ENCODE results near the gene ZNF22.

The ZNF22 gene

DNA sequence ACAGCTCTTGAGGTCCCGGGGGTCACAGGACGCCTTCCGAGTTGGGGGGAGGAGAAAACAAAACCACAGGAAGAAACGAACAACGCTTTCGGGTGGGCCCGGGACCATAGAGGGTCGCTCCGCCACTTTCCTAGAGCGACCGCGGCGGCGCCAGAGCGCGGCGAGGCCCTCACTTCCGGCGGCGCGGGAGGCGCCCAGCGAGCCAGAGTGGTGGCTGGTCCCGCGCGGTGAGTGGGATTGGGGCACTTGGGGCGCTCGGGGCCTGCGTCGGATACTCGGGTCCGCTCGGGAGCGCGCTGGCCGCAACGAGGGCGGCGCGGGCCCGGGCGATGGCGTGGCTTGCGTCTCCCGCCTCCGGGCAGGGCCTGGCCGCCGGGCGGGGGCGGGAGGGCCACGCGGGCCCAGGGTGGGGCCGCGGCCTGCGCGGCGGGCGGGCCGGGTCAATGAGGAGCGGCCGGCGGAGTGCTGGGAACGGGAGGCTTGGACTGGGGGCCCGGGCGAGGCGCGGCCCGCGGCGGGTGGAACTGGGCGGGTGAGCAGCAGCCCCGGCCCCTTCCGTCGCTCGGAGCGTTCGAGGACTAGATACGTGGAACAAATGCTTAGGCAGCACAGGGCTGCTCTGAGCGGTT is at the start of gene ZNF22:
ZNF22 (plus strand) TSS at position 172 of the 629 bp plus-strand sequence. CDS start 2,446 bp downstream, outside the sequence.
- peak within 1 kb of the TSS; percentile 63 for H3K4me3 ChIP-seq (replicated peaks; ENCODE audit: low read depth, low read length)
- DNase-seq (ENCODE audit: low read depth) = peak; percentile 63
- TF ChIP-seq, protein P1, sequence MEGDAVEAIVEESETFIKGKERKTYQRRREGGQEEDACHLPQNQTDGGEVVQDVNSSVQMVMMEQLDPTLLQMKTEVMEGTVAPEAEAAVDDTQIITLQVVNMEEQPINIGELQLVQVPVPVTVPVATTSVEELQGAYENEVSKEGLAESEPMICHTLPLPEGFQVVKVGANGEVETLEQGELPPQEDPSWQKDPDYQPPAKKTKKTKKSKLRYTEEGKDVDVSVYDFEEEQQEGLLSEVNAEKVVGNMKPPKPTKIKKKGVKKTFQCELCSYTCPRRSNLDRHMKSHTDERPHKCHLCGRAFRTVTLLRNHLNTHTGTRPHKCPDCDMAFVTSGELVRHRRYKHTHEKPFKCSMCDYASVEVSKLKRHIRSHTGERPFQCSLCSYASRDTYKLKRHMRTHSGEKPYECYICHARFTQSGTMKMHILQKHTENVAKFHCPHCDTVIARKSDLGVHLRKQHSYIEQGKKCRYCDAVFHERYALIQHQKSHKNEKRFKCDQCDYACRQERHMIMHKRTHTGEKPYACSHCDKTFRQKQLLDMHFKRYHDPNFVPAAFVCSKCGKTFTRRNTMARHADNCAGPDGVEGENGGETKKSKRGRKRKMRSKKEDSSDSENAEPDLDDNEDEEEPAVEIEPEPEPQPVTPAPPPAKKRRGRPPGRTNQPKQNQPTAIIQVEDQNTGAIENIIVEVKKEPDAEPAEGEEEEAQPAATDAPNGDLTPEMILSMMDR (IDR thresholded peaks at IDR 0.05; ENCODE audit: low read length, missing control alignments) = peak; percentile 3

DNA sequence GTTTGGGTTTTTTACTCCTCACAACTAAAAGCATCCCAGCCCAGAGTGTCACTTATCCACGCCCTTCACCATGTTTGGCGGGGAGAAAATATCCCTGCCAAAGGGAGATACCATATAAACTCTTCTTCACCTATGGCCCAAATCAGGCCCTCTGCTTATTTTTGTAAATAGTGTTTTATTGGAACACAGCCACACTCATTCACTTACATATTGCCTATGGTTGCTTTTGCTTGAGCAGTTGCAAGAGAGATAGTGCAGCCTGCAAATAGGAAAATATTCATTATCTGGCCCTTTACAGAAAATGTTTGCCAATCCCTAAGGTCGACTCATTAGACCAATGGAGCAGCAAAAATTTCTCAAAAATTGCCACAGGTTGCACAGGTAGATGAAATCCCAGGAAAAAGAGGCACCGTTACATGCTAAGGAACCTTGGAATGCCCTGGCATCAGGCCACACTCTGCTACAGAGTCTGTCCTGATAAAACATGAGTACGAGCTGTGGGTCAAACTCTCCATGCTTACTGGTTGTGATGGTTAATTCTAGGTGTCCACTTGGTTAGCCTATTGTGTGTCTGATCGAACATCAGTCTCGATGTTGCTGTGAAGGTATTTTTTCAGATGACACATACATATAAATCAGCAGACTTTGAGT is 49.0 kb upstream of the ZNF22 start:
- TF ChIP-seq, protein P1 (IDR thresholded peaks at IDR 0.05; ENCODE audit: low read length, missing control alignments) = no peak
- no peak for DNase-seq (ENCODE audit: low read depth)
- H3K4me3 ChIP-seq (replicated peaks; ENCODE audit: low read depth, low read length) = no peak overlapping the region

DNA sequence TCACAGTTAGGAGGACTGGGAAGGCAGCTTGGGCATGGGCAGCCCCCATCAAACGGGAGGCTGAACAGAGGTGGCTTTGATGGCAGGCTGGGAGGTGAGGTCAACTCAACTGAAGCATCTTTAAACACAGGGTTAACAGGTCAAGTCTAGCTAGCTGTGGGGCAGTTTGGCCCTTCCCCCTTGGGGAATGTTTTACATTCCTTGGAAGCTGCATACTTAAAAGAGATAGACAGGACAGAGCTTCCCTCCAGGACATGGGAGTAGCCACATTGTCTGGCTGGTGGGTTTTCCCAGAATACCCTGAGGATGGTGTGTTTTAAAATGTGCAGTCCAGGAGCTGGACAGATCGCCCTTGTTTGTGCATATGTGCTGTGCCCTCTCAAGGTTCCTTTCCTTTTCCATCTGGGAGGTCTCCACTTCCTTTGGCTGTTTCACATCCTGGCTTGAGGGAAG is 47.9 kb upstream of the ZNF22 start:
- no peak overlapping the region for H3K4me3 ChIP-seq (replicated peaks; ENCODE audit: low read depth, low read length)
- TF ChIP-seq, protein P1 (IDR thresholded peaks at IDR 0.05; ENCODE audit: low read length, missing control alignments) = no peak
- DNase-seq (ENCODE audit: low read depth) = no peak

DNA sequence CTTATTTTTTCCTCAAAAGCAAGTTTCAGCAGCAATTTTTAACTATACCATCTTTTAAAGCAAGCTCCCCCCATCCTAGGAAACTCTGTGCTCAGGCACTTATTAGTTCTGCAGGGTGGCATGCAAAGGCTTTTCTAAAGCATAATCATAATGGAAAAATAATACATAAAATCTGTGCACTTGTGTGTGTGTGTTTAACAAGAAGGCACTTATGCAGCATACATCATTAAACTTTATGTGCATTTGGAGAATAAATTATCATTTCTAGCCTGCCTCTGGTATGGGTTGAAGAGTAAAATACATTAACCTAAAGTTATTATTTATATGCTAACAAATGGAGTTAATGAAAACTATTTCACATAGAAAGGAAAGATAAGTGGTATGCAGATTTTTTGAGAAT is 46.7 kb upstream of the ZNF22 start:
- H3K4me3 ChIP-seq (replicated peaks; ENCODE audit: low read depth, low read length) = no peak overlapping the region
- TF ChIP-seq, protein P1 (IDR thresholded peaks at IDR 0.05; ENCODE audit: low read length, missing control alignments) = no peak
- no peak for DNase-seq (ENCODE audit: low read depth)

DNA sequence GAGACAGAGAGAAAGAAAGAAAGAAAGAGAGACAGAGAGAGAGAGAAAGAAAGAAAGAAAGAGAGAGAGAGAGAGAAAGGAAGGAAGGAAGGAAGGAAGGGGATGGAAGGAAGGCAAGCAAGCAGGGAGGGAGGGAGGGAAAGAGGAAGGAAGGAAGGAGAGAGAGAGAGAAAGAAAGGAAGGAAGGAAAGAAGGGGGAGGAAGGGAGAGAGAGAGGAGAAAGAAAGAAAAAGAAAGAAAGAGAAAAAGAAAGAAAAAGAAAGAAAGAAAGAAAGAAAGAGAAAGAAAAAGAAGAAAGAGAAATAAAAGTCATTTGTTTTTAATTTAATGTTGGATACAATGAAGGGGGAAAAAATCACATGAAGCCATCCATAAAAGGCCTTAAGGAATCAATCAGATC is 45.8 kb upstream of the ZNF22 start:
- no peak for DNase-seq (ENCODE audit: low read depth)
- H3K4me3 ChIP-seq (replicated peaks; ENCODE audit: low read depth, low read length) = no peak overlapping the region
- TF ChIP-seq, protein P1 (IDR thresholded peaks at IDR 0.05; ENCODE audit: low read length, missing control alignments) = no peak

DNA sequence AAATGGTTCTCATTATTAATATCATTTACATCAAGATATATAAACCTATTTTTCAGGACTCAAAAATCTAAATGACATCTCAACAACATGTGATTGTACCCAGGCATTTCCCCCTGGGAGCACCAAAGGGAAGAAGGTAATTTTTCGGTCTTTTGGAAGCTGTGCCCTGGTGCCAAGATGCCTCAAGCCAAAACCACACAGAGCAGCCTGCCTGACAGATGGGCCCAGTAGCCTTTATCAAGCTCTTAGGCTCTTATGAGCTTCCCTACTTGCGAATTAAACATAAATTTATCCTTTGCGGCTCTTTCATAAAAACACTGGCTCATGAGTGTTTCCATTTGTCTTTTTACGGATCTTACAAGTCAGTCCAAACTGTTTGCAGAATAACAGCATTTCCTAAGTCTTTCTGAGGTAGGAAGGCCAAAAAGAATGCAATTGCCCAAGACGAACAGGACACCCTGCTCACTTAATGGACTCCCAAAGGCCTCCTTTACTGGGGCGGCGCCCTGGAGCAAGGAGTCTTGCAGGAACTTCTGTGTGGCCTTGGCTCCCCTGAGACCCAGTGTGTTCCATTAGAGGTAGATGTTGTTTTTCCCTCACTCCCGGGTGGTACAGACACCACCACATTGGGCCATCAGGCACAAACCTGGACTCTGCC is 45.2 kb upstream of the ZNF22 start:
- DNase-seq (ENCODE audit: low read depth) = no peak
- TF ChIP-seq, protein P1 (IDR thresholded peaks at IDR 0.05; ENCODE audit: low read length, missing control alignments) = no peak

More for the DNA sequence above, 45.2 kb upstream of the ZNF22 start:
- H3K4me3 ChIP-seq (replicated peaks; ENCODE audit: low read depth, low read length) = no peak overlapping the region
